NCI-H2171 treated with DMSO at 0.1 percent for 48 hours (cell line): ENCODE measurements around the gene SSBP2.
A peak's percentile ranks its signal among the peaks of the same experiment; 100 is the strongest.

ENCODE experiments used
- DNase-seq: peaks from one replicate; lab custom pipeline; 2025; lab: John Stamatoyannopoulos, UW

SSBP2 gene

DNA sequence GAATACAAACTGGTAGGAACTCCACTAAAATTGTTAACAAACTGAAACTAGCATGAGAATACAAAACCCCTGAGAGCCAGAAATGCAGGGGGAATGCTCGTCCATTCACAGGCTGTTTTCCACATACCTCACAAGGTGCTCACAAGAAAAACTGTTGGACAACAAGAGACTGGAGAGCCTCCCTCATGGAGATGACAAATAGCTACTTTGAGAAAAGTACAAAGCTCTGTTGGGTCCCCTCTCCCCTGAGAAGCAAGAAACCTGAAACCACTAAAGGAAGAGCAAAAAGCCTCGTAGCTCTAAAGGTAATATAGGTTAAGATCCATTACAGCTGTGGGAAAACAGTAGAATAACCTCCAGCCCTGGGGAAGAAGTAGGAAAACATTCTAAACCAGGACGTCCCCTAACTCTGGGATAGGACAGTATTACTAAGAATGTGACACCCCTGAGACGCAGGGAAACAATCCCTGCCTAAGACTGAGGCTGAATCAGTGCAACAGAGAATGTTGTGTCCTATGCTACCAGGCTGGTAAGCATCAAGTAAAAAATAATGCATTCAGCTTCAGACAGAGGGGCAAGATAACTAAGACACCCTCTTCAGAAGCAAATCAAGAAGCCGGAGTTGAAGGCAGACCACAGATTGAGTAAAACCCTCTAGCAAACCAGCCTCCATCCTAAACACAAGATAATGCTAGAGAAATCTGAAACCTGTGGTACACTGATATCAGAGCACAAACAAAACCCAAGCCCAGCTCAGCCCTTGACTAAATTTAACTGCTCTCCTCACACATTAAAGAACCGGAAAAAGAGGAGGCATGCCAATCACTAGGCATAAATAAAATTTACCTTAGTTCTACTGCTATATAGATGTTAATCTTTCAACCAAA is 160.2 kb downstream of the SSBP2 start:
- DNase-seq, result no peak

DNA sequence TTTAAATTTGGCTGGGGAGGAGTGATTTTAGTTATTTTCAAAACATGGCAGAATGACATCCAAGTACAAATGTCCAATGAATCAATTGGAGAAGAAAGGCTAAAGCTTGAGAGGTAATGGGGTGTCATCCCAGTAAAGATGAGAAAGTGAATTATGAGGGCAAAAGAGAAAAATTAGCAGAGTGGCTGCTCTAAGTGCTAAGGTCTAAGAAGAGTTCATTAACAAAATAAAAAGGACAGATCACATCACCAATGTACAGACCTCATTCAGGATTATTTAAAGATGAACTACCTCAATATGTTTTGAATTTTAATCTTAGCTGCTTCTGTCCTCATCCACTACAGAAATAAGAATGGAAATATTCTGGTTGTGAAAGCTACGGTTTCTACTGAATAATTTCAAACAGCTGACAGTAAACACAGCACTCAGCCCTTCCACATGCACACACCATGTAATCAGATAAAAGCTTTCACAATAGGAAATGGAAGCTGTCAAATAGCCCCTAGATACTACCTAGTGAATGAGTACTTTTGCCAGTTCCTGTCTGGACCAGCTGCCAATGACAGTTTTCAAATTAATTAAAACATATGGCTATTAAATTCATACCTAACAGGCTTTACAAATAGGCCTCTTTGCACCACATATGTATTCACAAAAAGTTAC is 171.5 kb downstream of the SSBP2 start:
- DNase-seq, result peak; percentile 51

DNA sequence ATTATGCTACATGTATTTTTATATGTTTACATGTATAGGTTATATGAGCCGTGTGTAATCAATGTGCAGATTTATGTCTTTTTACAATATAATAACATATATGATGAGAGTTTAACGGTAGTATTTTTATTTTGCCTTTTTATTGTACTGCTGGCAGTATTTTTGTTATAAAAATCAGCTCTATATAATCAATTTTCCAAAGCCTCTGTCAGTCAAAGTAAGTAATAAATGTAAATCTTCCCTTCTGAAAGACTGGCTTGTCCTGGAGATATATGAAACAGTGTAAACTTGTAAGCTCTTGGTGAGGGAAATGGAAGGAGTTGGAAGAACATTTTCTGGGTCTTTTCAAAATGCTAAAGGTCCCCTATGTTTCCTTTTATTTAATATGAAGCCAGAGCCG is 173.8 kb downstream of the SSBP2 start:
- DNase-seq, result no peak

DNA sequence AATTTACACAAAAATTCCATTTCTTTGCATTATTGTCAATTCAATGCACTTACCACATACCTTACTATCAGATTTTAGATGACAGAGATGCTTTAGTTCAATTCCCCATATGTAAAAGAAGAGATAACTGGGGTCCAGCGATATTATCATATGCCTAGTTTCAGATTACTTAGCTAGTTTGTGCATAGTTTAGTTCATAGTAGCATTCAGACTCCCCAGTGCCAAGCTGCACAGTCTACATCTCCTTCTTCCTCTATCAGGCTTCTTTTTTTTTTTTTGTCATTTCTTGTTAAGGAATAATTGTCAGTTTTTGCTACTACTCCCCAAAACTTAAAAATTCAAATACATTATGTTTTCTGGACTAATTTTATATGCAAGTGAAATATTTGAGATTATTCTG is 175.0 kb downstream of the SSBP2 start:
- DNase-seq, result no peak

DNA sequence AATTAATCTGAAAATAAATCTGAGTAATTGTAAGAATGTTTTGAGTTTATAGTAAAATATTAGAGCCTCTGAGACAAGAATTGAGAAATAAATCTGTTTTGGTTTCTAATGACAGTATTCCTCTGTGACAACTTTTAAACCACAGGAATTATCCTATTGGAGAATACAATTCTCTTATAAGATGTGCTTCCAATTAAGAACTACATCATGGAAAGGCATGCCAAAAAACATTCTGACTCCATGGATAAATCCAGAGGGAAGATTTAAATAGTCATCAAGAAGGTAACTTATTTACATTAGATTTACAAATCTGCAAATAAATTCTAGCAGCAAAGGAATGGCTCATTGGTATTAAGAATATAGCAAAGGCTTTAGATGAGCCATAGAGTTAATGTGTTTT is 178.7 kb downstream of the SSBP2 start:
- no peak for DNase-seq

DNA sequence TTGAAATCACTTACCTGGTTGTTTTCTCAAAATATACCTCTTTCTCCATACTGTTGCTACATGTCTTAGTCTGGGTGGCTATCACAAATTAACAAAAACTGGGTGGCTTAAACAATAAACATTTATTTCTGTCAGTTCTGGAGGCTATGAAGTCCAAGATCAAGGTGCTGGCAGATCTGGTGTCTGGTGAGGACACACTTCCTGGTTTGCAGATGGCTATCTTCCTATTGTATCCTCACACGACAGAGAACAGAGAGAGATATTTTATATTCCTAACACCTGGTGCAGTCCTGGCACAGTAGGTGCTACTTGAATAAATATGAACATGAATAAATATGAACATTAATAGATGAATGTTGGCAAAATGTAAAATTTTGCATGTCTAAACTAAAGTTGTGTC is 192.7 kb downstream of the SSBP2 start:
- no peak for DNase-seq

DNA sequence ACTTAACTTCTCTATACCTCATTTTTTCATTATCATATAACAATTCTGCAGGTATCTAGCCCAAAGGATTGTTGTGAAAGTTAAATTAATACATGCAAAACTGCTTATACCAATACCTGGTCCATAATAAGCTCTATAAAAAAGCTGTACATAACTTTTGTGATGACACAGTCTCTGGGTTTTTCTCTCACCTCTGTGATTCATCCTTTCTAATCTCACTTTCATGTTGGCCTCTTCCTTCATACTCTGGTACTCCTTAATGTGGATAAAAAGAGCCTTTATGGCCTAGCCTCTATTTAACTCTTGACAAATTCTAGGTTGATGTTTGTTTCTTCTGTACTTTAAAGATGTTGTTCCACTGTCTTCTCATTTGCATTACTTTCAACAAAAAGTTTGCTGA is 194.1 kb downstream of the SSBP2 start:
- no peak for DNase-seq

DNA sequence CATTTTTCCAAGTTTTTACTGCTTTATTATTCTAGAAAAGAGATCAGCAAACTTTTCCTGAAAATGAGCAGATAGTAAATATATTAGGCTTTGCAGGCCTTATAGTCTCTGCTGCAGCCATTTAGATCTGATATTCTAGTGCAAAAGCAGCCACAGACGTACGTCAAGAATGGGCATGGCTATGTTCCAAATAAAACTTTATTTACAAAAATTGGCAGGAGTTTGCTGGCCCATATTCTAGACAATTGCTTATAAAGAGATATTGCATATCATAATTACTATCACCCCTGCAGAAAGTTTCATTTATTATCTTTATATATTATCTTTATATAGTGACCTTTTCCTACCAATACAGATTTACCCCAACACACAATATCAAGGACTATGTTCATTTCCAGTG is 195.0 kb downstream of the SSBP2 start:
- DNase-seq, result no peak

DNA sequence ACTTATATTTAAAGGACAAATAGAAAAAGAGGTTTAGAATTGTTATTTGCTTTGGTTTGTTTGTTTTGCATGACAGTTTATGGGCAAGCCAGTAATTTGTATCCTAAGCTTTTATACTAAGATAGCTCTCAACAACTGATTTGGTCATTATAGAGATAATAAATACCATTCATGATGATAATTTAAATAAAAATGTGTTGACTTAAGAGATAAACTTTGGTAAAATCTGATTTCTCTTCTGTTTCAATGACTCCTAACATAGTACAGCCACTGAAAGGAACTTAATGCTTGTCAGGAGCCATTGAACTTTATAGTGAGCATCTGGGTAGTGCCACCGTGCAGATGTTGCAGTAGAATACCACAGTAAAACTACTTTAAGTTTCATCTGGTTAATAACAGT is 196.2 kb downstream of the SSBP2 start:
- DNase-seq, result no peak

DNA sequence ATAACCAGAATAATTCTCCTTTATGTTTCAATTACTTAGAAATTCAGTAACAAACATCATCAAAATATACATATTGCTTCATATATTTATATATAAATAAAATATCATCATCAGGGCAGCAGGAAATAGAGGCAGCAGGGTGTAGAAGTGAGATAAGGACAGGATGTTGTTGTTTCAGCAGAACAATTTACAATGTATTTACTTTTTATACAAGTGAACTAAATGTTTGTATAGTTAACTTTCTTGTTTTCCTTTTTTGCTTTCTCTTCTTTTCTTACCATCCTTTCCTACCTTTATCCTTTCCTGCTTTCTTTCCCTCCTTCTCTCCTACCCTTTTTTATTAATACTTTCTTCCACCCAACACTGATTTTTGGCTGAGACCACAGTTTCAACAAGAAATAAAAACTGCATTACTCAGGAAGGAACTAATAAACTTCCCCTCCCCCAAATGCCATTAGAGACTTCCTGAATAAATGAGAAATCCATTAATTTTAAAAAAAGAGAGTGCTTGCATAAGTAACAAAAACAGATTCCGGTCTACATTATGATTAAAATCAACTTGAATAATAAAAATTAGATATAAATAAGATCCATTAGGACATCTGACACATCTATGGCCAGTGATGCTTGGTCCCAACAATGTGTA is 197.2 kb downstream of the SSBP2 start:
- no peak for DNase-seq

DNA sequence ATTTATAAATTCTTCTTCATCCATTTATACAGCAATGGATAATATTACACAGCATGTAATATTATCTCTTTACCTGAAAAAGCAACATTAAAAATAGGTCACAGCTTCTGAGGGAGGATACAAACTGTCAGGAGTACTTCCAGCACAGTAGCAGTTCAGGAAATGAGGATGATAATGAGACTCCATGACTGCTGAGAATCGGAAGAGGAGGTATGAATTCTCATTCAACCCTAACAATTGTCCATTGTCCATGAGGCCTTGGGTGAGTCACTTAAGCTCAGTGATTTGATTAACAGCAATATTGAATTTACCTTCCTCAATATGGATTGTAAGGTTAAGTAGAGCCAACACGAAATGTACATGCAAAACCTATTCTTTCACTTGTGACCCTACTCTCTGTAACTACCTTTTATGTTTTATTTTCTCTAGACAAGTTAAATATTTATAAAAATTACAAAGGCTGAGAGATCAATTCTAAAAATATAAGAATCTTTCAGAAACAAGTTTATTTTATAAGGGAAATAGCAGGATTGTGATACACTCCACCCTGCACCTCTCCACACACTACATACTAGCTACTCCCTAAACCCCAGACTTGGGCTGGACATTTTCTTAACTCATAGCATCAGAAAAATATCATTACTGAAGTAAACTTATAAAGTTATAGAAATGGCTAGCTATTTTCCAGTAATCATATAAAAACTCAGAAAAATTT is 197.9 kb downstream of the SSBP2 start:
- DNase-seq, result no peak

DNA sequence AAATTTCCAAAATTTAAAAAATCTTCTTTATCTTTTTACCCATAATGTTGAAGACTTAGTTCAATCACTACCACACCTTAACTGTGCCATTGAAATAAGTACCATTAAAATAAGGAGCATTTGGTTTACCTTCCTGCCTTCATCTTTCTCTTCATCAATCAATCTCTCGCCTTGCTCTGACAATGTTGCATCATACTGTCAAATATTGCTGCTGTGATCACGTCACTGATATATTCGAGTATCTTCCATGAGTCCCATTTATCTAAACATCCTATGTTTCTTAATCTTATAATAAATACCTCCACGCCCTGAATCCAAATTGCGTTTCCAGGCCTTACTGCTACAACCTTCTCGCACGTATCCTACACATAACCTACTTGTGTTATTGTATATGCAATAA is 201.8 kb downstream of the SSBP2 start:
- DNase-seq, result no peak

DNA sequence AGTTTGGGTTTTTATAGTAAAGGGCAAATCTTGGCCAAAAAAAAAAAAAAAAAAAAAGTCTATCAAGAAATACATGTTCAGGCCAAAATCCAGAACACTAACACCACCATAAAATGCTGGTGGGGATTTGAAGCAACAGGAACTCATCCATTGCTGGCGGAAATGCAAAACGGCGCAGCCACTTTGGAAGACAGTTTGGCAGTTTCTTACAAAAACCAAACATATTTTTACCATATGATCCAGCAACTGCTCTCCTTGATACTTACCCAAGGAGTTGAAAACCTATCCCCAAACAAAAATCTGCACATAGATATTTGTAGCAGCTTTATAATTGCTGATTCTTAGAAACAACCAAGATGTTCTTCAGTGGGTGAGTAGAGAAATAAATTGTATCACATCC is 203.9 kb downstream of the SSBP2 start:
- no peak for DNase-seq

DNA sequence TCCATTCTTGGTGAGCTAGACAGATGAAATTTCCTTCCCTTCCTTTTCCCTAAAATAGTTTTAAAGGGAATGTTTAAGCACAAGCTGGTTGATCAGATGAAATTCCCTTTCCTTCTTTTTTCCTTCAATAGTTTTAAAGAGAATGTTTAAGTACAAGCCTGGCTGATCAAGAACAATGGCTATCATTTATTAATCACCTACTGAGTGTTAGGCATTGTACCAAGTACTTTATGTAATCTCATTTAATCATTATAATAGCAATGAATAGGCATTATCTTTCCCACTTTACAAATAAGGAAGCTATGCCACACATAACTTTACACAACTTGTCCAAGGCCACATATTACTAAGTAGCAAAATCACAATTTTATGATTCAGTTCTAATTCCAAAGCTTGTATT is 205.0 kb downstream of the SSBP2 start:
- no peak for DNase-seq

DNA sequence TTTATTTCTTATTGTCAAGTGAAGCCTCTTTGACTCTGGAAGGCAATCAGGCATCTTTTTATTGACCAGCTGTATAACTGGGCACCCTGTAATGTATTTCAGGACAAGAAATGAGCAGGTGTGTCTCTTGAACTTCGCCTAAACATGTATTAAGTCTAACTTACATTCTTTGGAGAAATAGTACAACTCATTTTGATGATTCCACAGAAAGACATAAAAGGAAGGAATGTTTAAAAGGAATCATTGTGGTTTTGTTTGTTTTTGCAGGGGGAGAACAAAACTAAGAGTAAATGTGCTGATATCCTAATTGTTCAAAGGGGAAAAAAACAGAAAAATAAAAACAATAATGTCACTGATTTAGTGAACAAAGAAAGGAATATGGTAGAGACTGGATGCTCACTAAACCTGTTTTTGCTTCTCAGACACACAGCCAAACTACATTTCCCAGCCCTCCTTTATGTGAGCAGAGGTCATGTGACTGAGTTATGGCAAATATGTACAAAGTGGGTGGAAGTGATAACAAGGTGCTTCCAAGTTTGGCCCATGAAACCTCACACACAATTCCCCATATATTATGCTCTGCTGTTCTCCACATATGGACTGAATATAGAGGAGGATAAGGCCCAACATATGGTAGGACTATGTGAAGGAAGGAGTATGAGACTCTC is 206.4 kb downstream of the SSBP2 start:
- no peak for DNase-seq

DNA sequence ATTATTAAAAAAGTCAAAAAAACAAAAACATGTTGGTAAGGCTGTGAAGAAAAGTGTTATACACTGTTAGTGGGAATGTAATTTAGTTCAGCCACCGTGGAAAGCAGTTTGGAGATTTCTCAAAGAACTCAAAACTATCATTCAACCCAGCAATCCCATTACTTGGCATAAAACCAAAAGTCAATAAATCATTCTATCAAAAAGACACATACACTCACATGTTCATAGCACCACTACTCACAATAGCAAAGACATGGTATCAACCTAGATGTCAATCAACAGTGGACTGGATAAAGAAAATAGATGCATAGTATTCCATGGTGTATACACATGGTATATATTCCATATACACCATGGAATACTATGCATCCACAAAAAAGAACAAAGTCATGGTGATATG is 208.7 kb downstream of the SSBP2 start:
- no peak for DNase-seq

DNA sequence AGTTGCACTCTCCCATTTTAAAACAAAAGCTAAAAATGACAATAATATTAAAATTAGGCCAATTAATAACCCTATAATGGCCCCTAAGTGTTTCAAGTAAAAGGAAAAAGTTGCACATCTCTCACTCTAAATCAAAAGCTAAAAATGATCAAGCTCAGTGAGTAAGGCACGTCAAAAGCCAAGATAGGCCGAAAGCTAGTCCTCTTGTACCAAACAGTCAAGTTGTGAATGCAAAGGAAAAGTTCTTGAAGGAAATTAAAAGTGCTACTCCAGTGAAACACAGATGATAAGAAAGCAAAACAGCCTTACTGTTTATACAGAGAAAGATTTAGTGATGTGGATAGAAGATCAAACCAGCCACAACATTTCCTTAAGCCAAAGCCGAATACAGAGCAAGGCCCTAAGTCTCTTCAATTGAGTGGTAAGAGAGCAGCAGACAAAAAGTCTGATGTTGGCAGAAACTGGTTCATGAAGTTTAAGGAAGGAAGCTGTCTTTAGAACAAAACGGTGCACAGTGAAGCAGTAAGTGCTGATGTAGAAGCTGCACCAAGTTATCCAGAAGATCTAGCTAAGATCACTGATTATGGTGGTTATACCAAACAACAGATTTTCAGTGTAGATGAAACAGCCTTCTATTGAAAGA is 212.9 kb downstream of the SSBP2 start:
- no peak for DNase-seq

DNA sequence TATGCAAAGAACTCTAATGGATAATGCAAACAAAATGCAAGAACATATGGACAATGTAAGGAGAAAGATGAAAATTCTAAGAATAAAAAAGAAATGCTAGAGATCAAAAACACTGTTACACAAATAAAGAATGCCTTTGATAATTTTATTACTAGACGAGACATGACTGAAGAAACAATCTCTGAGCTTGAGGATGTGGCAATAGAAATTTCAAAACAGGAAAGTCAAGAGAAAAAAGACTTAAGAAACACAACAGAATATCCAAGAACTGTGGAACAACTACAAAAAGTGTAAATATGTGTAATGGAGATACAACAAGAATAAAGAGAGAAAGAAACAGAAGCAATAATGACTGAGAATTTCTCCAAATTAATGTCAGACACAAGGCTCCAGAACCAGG is 216.5 kb downstream of the SSBP2 start:
- DNase-seq, result no peak

DNA sequence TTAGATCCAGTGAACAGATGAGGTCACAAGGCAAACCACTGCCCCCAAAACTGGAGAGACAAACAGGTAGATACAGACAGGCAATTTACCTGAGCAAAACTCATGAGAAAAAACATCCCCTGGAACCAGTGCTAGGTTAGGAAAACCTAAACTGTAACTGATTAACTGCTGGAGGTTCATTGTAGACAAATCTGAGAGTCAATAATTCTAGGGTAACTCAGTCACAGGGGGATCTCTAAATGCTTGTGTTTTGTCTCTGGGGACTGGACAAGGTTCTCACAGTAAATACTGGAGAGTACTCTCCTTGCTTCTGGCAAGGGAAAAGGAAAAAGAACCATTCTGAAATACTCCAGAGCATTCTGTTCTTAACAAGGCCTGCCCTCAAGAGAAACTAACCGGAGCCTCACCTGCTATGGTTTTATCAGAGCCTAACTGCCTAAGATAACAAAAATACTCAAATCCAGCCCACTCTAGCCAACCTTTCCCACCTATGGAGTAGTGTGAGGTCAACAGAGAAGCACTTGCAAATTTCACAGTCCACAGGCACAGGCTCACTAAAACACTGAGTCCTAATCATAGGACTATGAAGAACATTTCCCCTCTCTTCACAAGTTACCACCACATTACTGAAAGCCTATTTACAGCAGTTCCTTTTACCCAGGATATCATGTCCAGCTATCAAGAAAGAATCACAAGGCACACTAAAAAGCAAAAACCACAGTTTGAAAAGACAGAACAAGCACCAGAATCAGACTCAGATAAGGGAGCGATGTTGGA is 217.1 kb downstream of the SSBP2 start:
- no peak for DNase-seq

DNA sequence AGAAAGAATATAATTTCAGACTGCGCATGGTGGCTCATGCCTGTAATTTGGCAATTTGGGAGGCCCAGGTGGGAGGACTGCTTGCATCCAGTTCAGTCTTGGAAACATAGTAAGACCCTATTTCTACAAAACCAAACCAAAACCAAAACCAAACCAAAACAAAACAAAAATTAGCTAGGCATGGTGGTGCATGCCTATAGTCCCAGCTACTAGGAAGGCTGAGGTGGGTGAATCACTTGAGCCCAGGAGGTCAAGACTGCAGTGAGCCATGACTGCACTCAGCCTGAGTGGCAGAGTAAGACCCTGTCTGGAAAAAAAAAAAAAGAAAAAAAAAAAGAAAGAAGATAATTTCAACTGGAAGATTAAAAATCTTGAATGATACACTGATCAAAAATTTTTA is 220.0 kb downstream of the SSBP2 start:
- no peak for DNase-seq

DNA sequence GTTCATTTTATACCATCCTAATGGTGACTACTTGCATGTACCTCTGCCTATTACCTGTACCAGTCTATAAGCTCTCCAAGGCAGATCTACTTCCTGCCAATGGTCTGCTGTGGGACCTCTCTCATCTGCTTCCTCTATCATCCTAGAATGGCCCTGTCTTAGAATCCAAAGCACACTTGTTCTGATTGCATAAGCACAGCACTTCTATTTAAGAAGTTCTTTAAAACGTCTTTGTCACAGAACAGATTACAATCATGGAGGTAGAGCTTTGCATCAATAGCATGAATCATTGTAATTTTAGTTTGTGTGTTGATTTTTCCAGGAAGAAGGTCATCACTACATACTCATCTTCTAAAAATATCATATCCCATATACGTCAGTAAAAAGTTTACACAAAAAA is 225.2 kb downstream of the SSBP2 start:
- DNase-seq, result no peak
